AG04449 (cell line): ENCODE data around the gene ASCC2.

Experiments used
- CTCF ChIA-PET: fragments of 350-600 bp; formaldehyde crosslinking; extraction: SDS; loops from one replicate; lab custom pipeline; 2021; ENCODE audit warnings: antibody characterized with exemption; lab: Yijun Ruan, JAX
- POLR2A ChIA-PET: fragments of 400-600, 350-600 bp; formaldehyde crosslinking; extraction: SDS; loops from one replicate; lab custom pipeline; 2020; ENCODE audit warnings: antibody characterized with exemption, inconsistent platforms; lab: Yijun Ruan, JAX
- DNase-seq: peaks from one replicate; pipeline ENCODE4 v3.0.0-alpha.2; 2010; ENCODE audit warnings: low read depth, low spot score
- H3K4me3 ChIP-seq: 2 replicates; pipeline ENCODE4 v1.5.1; 2011; ENCODE audit warnings: low read depth, mild to moderate bottlenecking, control low read depth, low read length
- CTCF ChIP-seq: IDR thresholded peaks from one replicate; pipeline ENCODE4 v1.5.1; 2011; ENCODE audit warnings: mild to moderate bottlenecking, moderate library complexity, low read length, control low read depth, inconsistent platforms; ENCODE audit not compliant: insufficient read depth; ENCODE audit errors: missing control alignments

The ASCC2 gene

DNA sequence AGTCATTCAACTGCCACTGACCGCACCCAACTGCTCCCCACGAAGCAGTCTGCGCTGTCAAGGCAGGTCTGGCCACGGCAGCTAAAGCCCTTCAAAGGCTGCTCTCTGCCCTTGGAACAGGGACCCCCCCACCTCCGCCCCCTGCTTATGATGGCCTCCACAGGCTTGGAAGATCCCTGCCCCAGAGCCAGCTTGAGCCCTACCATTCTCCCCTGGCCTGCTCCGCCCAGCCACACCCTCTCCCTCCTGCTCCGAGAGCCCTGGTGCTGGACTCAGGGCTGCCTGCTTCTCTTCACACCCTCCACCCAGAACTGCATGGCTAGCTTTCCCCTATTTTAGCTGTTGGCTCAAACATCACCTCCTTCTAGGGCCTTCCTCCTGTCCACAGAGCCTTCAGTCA lies 90.2 kb downstream of the ASCC2 start:
- H3K4me3 ChIP-seq = no peak overlapping the region
- TF ChIP-seq CTCF = no peak
- ChIA-PET POLR2A (no interaction called here), CTCF (no interaction called here)
- no peak for DNase-seq

DNA sequence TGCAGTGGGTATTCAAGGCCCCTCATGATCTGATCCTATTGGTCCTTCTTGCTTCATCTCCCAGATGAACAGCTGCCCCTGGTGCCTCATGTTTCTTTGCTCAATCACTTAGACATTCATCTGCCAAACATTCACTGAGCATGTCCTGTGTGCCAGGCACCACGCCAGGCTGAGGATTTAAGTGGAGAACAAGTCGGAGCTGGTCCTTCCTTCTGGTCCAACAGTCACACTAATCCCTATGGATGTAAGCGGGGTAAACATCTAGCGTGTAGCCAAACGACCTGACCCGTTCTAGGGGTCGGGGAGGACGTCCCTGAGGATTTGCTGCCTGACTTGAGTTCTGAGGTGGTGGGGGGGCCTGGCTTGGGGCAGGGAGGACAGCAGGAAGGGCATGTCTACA lies 93.2 kb downstream of the ASCC2 start:
- POLR2A ChIA-PET = no interaction called here
- peak; percentile 45 for DNase-seq
- H3K4me3 ChIP-seq = no peak overlapping the region
- CTCF ChIA-PET = interaction anchor here (1.0 to 1.5 kb wide), 2 partner anchors 12 to 19 kb away, joined by 4 to 7 read pairs; no protein-coding TSS in a partner anchor
- no peak for TF ChIP-seq CTCF

DNA sequence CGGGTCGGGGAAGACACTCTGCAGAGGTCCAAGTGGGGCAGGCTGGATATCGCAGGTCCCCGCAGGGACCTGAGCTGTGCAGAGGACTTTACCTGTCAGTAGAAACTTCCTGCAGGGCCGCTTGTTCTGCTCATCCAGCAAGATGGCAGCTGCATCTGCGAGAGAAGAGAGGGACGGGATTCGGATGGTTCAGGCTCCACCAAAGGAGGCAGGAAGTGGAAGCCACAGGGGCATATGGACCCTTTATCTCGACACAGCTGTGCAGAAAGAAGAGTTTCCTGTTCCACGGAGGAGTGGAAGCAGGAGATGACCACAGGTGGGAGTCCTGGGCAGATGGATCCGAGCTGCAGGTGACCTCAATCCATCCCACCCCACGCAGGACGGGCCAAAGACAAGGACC lies 95.7 kb downstream of the ASCC2 start:
- no peak overlapping the region for H3K4me3 ChIP-seq
- POLR2A ChIA-PET = interaction anchor here (1.1 kb wide), 1 partner anchor 24 kb away, joined by 3 read pairs; the partner anchor contains the start of genes UQCR10 and ZMAT5
- TF ChIP-seq CTCF = no peak
- CTCF ChIA-PET = interaction anchor here (1.4 kb wide), 1 partner anchor 346 kb away, joined by 3 read pairs; no protein-coding TSS in a partner anchor
- DNase-seq = no peak

DNA sequence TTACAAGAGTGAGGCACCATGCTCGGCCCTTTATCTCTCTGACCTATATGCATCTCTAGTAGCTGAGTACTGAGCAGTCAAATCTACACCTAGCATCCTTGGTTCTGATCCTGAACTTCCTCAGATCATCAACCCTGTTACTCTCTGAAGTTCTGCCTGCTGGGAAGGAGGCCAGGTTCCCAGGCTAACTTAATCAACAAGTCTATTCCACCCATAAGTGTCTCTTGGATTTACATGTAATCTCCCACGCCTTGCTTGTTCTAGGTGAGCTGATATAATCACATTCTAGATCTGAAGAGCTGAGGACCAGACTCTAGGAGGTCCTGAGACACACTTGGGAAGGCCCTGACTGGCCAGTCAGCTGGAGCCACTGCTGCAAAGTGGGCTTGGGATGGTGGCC lies 96.1 kb downstream of the ASCC2 start:
- DNase-seq = no peak
- TF ChIP-seq CTCF = no peak
- no peak overlapping the region for H3K4me3 ChIP-seq
- POLR2A ChIA-PET = interaction anchor here (1.1 kb wide), 1 partner anchor 25 kb away, joined by 3 read pairs; the partner anchor contains the start of genes UQCR10 and ZMAT5
- CTCF ChIA-PET = interaction anchor here (1.0 to 1.4 kb wide), 2 partner anchors 10 to 347 kb away, joined by 3 read pairs; no protein-coding TSS in a partner anchor

DNA sequence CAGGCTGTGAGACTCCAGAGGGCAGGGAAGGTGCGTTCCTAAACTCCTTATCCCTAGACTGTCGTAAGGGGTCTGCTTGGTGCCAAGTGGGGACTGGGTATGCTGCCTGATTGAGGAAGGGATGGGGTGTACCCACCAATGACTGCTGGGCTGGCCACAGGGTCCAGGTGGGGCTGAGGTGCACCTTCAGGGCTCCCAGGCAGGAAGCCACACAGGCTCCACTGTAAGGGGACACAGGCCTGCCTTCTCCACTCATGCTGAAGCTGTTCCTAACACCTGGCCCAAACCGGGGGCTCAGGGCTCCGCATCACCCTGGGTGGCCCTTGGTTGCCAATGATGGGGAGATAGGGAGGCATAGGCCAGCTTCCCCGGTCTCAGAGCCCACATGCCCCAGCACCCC lies 97.9 kb downstream of the ASCC2 start:
- POLR2A ChIA-PET = no interaction called here
- DNase-seq = no peak
- CTCF ChIA-PET = no interaction called here
- TF ChIP-seq CTCF = no peak
- H3K4me3 ChIP-seq = no peak overlapping the region

- no peak for TF ChIP-seq CTCF
- POLR2A ChIA-PET = no interaction called here
- H3K4me3 ChIP-seq = no peak overlapping the region
- CTCF ChIA-PET = interaction anchor here (1.7 kb wide), 1 partner anchor 349 kb away, joined by 4 read pairs; no protein-coding TSS in a partner anchor
- DNase-seq = no peak
These were observed 98.7 kb downstream of the ASCC2 start for GRCh38 chr22:29739346-29739875.
